ENCODE data around the gene OST4.

The OST4 gene

GRCh38 chr2:27059141-27059820 lies 12.2 kb downstream of the OST4 start:
- Histone ChIP-seq H3K79me2 (ENCODE audit: insufficient read depth, low read depth) (no peaks in the 10 kb centered on the region), H2AFZ (ENCODE audit: low read depth) (no peak overlapping the region), H3K4me1 (ENCODE audit: low read depth, poor library complexity, severe bottlenecking) (no peaks in the 10 kb centered on the region), H3K36me3 (ENCODE audit: insufficient read depth) (no peaks in the 10 kb centered on the region), H3K4me2 (no peak overlapping the region), H3K4me3 (IDR thresholded peaks at IDR 0.05; ENCODE audit: insufficient read depth, low read depth, low read length) (no peak overlapping the region), H3K9ac (no peak overlapping the region), H3K27me3 (ENCODE audit: insufficient read depth, low read depth) (no peaks in the 10 kb centered on the region), H3K27ac (no peak overlapping the region), H4K20me1 (ENCODE audit: insufficient read depth) (no peaks in the 10 kb centered on the region)
- no peak for TF ChIP-seq CTCF (conservative IDR thresholded peaks at IDR 0.05; ENCODE audit: low read depth, low read length)

- Histone ChIP-seq H3K27ac (no peak overlapping the region), H3K4me2 (no peak overlapping the region), H3K79me2 (ENCODE audit: insufficient read depth, low read depth) (no peaks in the 10 kb centered on the region), H3K4me1 (ENCODE audit: low read depth, poor library complexity, severe bottlenecking) (no peaks in the 10 kb centered on the region), H3K9ac (no peak overlapping the region), H3K4me3 (IDR thresholded peaks at IDR 0.05; ENCODE audit: insufficient read depth, low read depth, low read length) (no peak overlapping the region), H4K20me1 (ENCODE audit: insufficient read depth) (no peaks in the 10 kb centered on the region), H3K36me3 (ENCODE audit: insufficient read depth) (no peaks in the 10 kb centered on the region), H3K27me3 (ENCODE audit: insufficient read depth, low read depth) (no peaks in the 10 kb centered on the region), H2AFZ (ENCODE audit: low read depth) (no peak overlapping the region)
- TF ChIP-seq CTCF (conservative IDR thresholded peaks at IDR 0.05; ENCODE audit: low read depth, low read length), result no peak
These were observed 13.2 kb downstream of the OST4 start for GRCh38 chr2:27058210-27058609.

GRCh38 chr2:27057184-27057583 lies 14.3 kb downstream of the OST4 start:
- Histone ChIP-seq H3K79me2 (ENCODE audit: insufficient read depth, low read depth) (no peaks in the 10 kb centered on the region), H3K36me3 (ENCODE audit: insufficient read depth) (no peaks in the 10 kb centered on the region), H3K4me2 (no peak overlapping the region), H3K4me3 (IDR thresholded peaks at IDR 0.05; ENCODE audit: insufficient read depth, low read depth, low read length) (no peak overlapping the region), H3K4me1 (ENCODE audit: low read depth, poor library complexity, severe bottlenecking) (peaks cover 6% of the 10 kb centered on the region), H3K9ac (no peak overlapping the region), H2AFZ (ENCODE audit: low read depth) (no peak overlapping the region), H3K27ac (no peak overlapping the region), H4K20me1 (ENCODE audit: insufficient read depth) (no peaks in the 10 kb centered on the region), H3K27me3 (ENCODE audit: insufficient read depth, low read depth) (no peaks in the 10 kb centered on the region)
- no peak for TF ChIP-seq CTCF (conservative IDR thresholded peaks at IDR 0.05; ENCODE audit: low read depth, low read length)

- Histone ChIP-seq H2AFZ (ENCODE audit: low read depth) (no peak overlapping the region), H3K36me3 (ENCODE audit: insufficient read depth) (no peaks in the 10 kb centered on the region), H3K4me3 (IDR thresholded peaks at IDR 0.05; ENCODE audit: insufficient read depth, low read depth, low read length) (no peak overlapping the region), H3K4me1 (ENCODE audit: low read depth, poor library complexity, severe bottlenecking) (peaks cover 6% of the 10 kb centered on the region), H4K20me1 (ENCODE audit: insufficient read depth) (no peaks in the 10 kb centered on the region), H3K27me3 (ENCODE audit: insufficient read depth, low read depth) (no peaks in the 10 kb centered on the region), H3K4me2 (no peak overlapping the region), H3K9ac (no peak overlapping the region), H3K79me2 (ENCODE audit: insufficient read depth, low read depth) (no peaks in the 10 kb centered on the region), H3K27ac (no peak overlapping the region)
- no peak for TF ChIP-seq CTCF (conservative IDR thresholded peaks at IDR 0.05; ENCODE audit: low read depth, low read length)
These were observed 16.7 kb downstream of the OST4 start for GRCh38 chr2:27054721-27055120.
